Activated CD4-positive, CD25-positive, alpha-beta regulatory T cell (primary cell): Measurements from ENCODE around the gene DNM1.

ENCODE experiments used
- DNase-seq, 4 experiments: peaks; one replicate each; lab custom pipeline; 2025; lab: John Stamatoyannopoulos, UW

DNM1 gene

GRCh38 chr9:128203024-128203706 is at the start of gene DNM1:
DNM1 (plus strand) TSS chr9:128203379; CDS start chr9:128203471, 92 bp downstream.
- peak; percentile 36 to 62 (median 52) for DNase-seq

- no peak for DNase-seq
Measured at GRCh38 chr9:128153947-128154695, 49.1 kb upstream of the DNM1 start.

GRCh38 chr9:128155736-128156500 is 47.3 kb upstream of the DNM1 start:
- DNase-seq: no peak

- DNase-seq: peak in 1 of 4 experiments; percentile 21
Measured at GRCh38 chr9:128159522-128159783, 43.7 kb upstream of the DNM1 start.

GRCh38 chr9:128159784-128160602 is 43.2 kb upstream of the DNM1 start, which contains the start of gene BBLN:
BBLN (plus strand) TSS chr9:128160265; CDS start chr9:128160408, 143 bp downstream.
- peak; percentile 89 to 94 (median 93) for DNase-seq

- peak in 2 of 4 experiments; percentile 13 to 18 for DNase-seq
Measured at GRCh38 chr9:128160603-128160987, 42.6 kb upstream of the DNM1 start.

- no peak for DNase-seq
Measured at GRCh38 chr9:128161215-128161902, 41.8 kb upstream of the DNM1 start.

- DNase-seq: no peak
Measured at GRCh38 chr9:128162215-128163026, 40.8 kb upstream of the DNM1 start.

- no peak for DNase-seq
Measured at GRCh38 chr9:128163027-128163515, 40.1 kb upstream of the DNM1 start.

GRCh38 chr9:128163523-128164306 is 39.5 kb upstream of the DNM1 start:
- DNase-seq: no peak

GRCh38 chr9:128164307-128164885 is 38.8 kb upstream of the DNM1 start:
- DNase-seq: no peak

- DNase-seq: no peak
Measured at GRCh38 chr9:128166169-128166568, 37.0 kb upstream of the DNM1 start.

GRCh38 chr9:128167209-128167608 is 36.0 kb upstream of the DNM1 start:
- DNase-seq: no peak

GRCh38 chr9:128168731-128169308 is 34.4 kb upstream of the DNM1 start:
- no peak for DNase-seq

- DNase-seq: no peak
Measured at GRCh38 chr9:128169492-128169891, 33.7 kb upstream of the DNM1 start.

- DNase-seq: no peak
Measured at GRCh38 chr9:128169925-128170324, 33.3 kb upstream of the DNM1 start.

GRCh38 chr9:128174062-128174461 is 29.1 kb upstream of the DNM1 start:
- no peak for DNase-seq

- DNase-seq: no peak
Measured at GRCh38 chr9:128175102-128175563, 28.0 kb upstream of the DNM1 start.

- DNase-seq: no peak
Measured at GRCh38 chr9:128175726-128176125, 27.5 kb upstream of the DNM1 start.
